Gastrocnemius medialis (tissue), 4 donors: ENCODE measurements around the gene CDC42EP5.
A peak's percentile ranks its signal among the peaks of the same experiment; 100 is the strongest.

Experiments used
- POLR2A ChIP-seq, 2 donors: fragments of 450-650 bp; IDR thresholded peaks; one replicate each; pipeline ENCODE4 v1.6.1; 2017; ENCODE audit warnings: antibody characterized with exemption in 2 of 2, mild to moderate bottlenecking in 2 of 2, moderate library complexity in 2 of 2
- TF ChIP-seq, protein P1 (sequence below), 5 experiments: fragments of 450-650 bp in 3 of 5; fragments of 200-600 bp in 2 of 5; sonication (generic) in 2 of 5; IDR thresholded peaks in 4 of 5; conservative IDR thresholded peaks in 1 of 5; 1 replicate in 4 of 5; 2 replicates in 1 of 5; pipeline ENCODE4 v1.5.1; 2016 to 2019; ENCODE audit warnings: antibody characterized with exemption in 5 of 5, mild to moderate bottlenecking in 3 of 5, moderate library complexity in 3 of 5

DNA sequence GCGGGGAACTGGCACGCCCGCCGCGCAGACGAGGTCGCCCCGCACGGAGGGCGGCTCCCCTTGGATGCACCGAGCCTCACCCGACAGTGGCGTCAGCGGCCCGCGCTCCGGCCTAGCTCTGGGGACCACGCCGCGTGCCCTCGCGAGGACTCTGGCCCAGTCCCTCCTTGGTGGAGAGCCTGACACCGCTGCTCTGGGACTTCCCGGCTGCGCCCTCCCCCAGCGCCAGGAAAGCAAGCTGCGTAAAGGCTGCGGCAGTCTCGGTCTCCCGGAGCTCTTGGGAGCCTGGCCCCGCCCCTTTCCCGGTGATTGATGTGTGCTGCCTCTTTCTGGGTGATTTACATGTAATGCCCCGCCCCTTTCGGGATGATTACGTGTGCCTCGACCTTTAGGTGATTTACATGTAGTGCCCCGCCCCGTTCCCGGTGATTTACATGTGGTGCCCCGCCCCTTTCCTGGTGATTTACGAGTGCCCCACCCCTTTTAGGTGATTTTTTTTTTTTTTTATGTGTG, 9.5 kb downstream of the CDC42EP5 start, which contains the start of gene LENG9:
- TF ChIP-seq POLR2A (IDR thresholded peaks at IDR 0.05), result peak; percentile 87 to 89
- TF ChIP-seq, protein P1, sequence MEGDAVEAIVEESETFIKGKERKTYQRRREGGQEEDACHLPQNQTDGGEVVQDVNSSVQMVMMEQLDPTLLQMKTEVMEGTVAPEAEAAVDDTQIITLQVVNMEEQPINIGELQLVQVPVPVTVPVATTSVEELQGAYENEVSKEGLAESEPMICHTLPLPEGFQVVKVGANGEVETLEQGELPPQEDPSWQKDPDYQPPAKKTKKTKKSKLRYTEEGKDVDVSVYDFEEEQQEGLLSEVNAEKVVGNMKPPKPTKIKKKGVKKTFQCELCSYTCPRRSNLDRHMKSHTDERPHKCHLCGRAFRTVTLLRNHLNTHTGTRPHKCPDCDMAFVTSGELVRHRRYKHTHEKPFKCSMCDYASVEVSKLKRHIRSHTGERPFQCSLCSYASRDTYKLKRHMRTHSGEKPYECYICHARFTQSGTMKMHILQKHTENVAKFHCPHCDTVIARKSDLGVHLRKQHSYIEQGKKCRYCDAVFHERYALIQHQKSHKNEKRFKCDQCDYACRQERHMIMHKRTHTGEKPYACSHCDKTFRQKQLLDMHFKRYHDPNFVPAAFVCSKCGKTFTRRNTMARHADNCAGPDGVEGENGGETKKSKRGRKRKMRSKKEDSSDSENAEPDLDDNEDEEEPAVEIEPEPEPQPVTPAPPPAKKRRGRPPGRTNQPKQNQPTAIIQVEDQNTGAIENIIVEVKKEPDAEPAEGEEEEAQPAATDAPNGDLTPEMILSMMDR (IDR thresholded peaks at IDR 0.05 in 4 of 5, conservative IDR thresholded peaks at IDR 0.05 in 1 of 5), result no peak
